Keratinocyte (primary cell): Measurements from ENCODE around the gene ATP8A2. TPM values are rescaled to one million over a fixed set of nuclear protein-coding genes. Genes with fewer than 3 reads are reported as not detected.

Source experiments
- DNase-seq: peaks from one replicate; pipeline ENCODE4 v3.0.0-alpha.2; 2011; ENCODE audit warnings: low read depth, missing footprints, low spot score
- FAIRE-seq: peaks from 2 replicates; lab custom pipeline; 2011; peaks lifted over from hg19 to GRCh38; lab: Jason Lieb, UNC
- H2AFZ ChIP-seq: 2 replicates; pipeline ENCODE4 v1.6.0; 2012; ENCODE audit warnings: low read length, control low read depth, inconsistent platforms; ENCODE audit not compliant: control insufficient read depth
- H3K27ac ChIP-seq: 2 replicates; pipeline ENCODE4 v1.5.1; 2011; ENCODE audit warnings: low read length; ENCODE audit not compliant: control insufficient read depth, insufficient read depth
- H3K27me3 ChIP-seq: 3 replicates; pipeline ENCODE4 v1.6.0; 2011; ENCODE audit warnings: low read length; ENCODE audit not compliant: control insufficient read depth, insufficient read depth; ENCODE audit errors: extremely low read depth
- H3K36me3 ChIP-seq, 2 experiments: 2 replicates in 1 of 2; 3 replicates in 1 of 2; pipeline ENCODE4 v1.5.1; 2011; ENCODE audit warnings: low read length in 2 of 2, mild to moderate bottlenecking in 1 of 2; ENCODE audit not compliant: control insufficient read depth in 2 of 2, insufficient read depth in 2 of 2; ENCODE audit errors: extremely low read depth in 1 of 2
- H3K4me1 ChIP-seq: 3 replicates; pipeline ENCODE4 v1.5.1; 2011; ENCODE audit warnings: low read length; ENCODE audit not compliant: control insufficient read depth, insufficient read depth; ENCODE audit errors: extremely low read depth
- H3K4me2 ChIP-seq: 3 replicates; pipeline ENCODE4 v1.6.0; 2011; ENCODE audit warnings: low read depth, low read length; ENCODE audit not compliant: control insufficient read depth, insufficient read depth; ENCODE audit errors: extremely low read depth
- H3K4me3 ChIP-seq, 3 experiments: fragments of 200-600 bp in 1 of 3; sonication (generic) in 1 of 3; 2 replicates in 2 of 3; 3 replicates in 1 of 3; pipeline ENCODE4 v1.5.1; 2011 to 2016; ENCODE audit warnings: low read length in 3 of 3, mild to moderate bottlenecking in 3 of 3, control low read depth in 2 of 3, inconsistent platforms in 1 of 3, low read depth in 1 of 3, mixed read lengths in 1 of 3, mixed run types in 1 of 3, moderate library complexity in 1 of 3; ENCODE audit not compliant: control insufficient read depth in 2 of 3, insufficient read depth in 2 of 3; ENCODE audit errors: extremely low read depth in 1 of 3
- H3K79me2 ChIP-seq: 2 replicates; pipeline ENCODE4 v1.6.0; 2012; ENCODE audit warnings: low read length; ENCODE audit not compliant: control insufficient read depth, insufficient read depth
- H3K9ac ChIP-seq: 3 replicates; pipeline ENCODE4 v1.6.0; 2011; ENCODE audit warnings: low read length; ENCODE audit not compliant: control insufficient read depth, insufficient read depth; ENCODE audit errors: extremely low read depth
- H3K9me1 ChIP-seq: 3 replicates; pipeline ENCODE4 v1.6.0; 2011; ENCODE audit warnings: low read length; ENCODE audit not compliant: control insufficient read depth, insufficient read depth; ENCODE audit errors: extremely low read depth
- H3K9me3 ChIP-seq: 2 replicates; pipeline ENCODE4 v1.5.1; 2012; ENCODE audit warnings: low read depth, low read length; ENCODE audit not compliant: control insufficient read depth
- H4K20me1 ChIP-seq: 3 replicates; pipeline ENCODE4 v1.6.0; 2011; ENCODE audit warnings: low read length; ENCODE audit not compliant: control insufficient read depth, insufficient read depth; ENCODE audit errors: extremely low read depth
- EZH2 ChIP-seq: IDR thresholded peaks from one replicate; pipeline ENCODE4 v1.6.1; 2012; ENCODE audit warnings: inconsistent platforms, mild to moderate bottlenecking, low read length, moderate library complexity
- dilution Hi-C: fragments of 300-500 bp; cut with MboI; formaldehyde crosslinking; loops from one replicate; pipeline ENCODE4 v1.7.0; 2020; ENCODE audit warnings: low sequenced_read_pairs; ENCODE audit not compliant: extremely low pct_ligation_motif_present
- polyA plus RNA-seq, 5 experiments: library from polyadenylated mRNA; depleted of rRNA in 3 of 5; stranded (reverse) in 3 of 5; stranded (forward) in 1 of 5; unstranded in 1 of 5; fragments of >200 nt; gene quantifications; 1 replicate in 1 of 5; 2 replicates in 3 of 5; 3 replicates in 1 of 5; pipeline versions ENCODE4 v1.2.1 to v1.2.3, GENCODE V29; 2011 to 2012; ENCODE audit warnings: missing spikeins in 2 of 5, low read depth in 1 of 5, low replicate concordance in 1 of 5
- TF ChIP-seq, protein P1 (sequence below), 3 experiments: IDR thresholded peaks in 1 of 3; conservative IDR thresholded peaks in 1 of 3; optimal IDR thresholded peaks in 1 of 3; 2 replicates in 2 of 3; 3 replicates in 1 of 3; pipeline versions ENCODE3 to v1.5.1; 2011; ENCODE audit warnings: low read length in 3 of 3, mild to moderate bottlenecking in 3 of 3, moderate library complexity in 2 of 3, control low read depth in 1 of 3, inconsistent platforms in 1 of 3; ENCODE audit not compliant: insufficient read depth in 2 of 3; ENCODE audit errors: extremely low read depth in 1 of 3

The ATP8A2 gene
- polyA plus RNA-seq, 1 donor (not counting 4 experiments of a cell fraction or from before 2014, with no cell fraction given) = 0.16 TPM

DNA sequence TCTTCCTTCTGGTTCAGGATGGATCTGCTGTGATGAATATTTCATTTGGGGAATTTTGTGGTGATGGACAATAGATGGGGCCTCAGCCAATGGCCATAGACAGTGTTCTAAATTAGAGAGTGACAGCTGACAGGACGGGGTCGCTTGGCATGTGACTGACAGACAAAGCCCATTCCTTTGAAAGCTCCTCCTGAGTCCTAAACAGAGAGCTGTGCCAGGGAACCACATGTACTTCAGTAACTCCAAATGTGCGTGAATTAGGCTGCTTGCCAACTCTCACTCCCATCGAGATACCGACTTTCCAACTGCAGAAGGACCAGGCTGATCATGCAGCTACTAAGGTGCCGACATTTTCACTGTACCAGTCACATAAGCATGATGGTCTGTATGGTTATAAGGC is 492.3 kb downstream of the ATP8A2 start:
- Histone ChIP-seq H3K4me3 (no peak overlapping the region), H2AFZ (no peak overlapping the region), H3K27me3 (no peaks in the 10 kb centered on the region), H3K79me2 (no peaks in the 10 kb centered on the region), H3K27ac (no peak overlapping the region), H3K4me2 (no peak overlapping the region), H3K36me3 (no peaks in the 10 kb centered on the region), H4K20me1 (no peaks in the 10 kb centered on the region), H3K9ac (no peak overlapping the region), H3K9me3 (no peaks in the 10 kb centered on the region), H3K9me1 (no peaks in the 10 kb centered on the region), H3K4me1 (peaks cover 30% of the 10 kb centered on the region)
- DNase-seq (no peak), FAIRE-seq (no peak)
- TF ChIP-seq, protein P1, sequence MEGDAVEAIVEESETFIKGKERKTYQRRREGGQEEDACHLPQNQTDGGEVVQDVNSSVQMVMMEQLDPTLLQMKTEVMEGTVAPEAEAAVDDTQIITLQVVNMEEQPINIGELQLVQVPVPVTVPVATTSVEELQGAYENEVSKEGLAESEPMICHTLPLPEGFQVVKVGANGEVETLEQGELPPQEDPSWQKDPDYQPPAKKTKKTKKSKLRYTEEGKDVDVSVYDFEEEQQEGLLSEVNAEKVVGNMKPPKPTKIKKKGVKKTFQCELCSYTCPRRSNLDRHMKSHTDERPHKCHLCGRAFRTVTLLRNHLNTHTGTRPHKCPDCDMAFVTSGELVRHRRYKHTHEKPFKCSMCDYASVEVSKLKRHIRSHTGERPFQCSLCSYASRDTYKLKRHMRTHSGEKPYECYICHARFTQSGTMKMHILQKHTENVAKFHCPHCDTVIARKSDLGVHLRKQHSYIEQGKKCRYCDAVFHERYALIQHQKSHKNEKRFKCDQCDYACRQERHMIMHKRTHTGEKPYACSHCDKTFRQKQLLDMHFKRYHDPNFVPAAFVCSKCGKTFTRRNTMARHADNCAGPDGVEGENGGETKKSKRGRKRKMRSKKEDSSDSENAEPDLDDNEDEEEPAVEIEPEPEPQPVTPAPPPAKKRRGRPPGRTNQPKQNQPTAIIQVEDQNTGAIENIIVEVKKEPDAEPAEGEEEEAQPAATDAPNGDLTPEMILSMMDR (optimal IDR thresholded peaks at IDR 0.05 in 1 of 3, IDR thresholded peaks at IDR 0.05 in 1 of 3, conservative IDR thresholded peaks at IDR 0.05 in 1 of 3; ENCODE audit: extremely low read depth in 1 of 3, insufficient read depth in 2 of 3, low read length in 3 of 3) = no peak
- no peak for TF ChIP-seq EZH2
- dilution Hi-C loops = no loop called here

DNA sequence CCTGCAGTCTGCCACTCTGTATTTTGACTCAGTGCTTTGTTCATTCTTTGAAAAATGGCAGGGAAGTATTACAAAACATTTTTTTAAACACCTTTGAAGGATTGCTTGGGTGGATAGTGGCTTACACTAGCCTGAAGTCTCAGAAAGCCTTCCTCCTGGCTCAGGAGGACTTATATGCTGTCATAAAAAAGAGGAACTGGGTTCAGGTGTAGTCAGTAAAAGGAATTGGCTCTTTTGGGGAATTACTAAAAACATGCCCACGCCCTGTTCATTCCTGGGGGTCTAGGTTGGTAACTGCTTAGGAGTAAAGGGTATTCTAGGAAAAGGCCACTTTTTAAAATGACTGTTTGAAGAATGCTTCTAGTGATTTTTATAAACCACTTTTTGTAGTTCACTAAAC is 493.2 kb downstream of the ATP8A2 start:
- no peak overlapping the region for H3K4me2 ChIP-seq
- no peaks in the 10 kb centered on the region for H3K9me1 ChIP-seq
- dilution Hi-C loops = no loop called here
- no peak for FAIRE-seq
- no peak overlapping the region for H3K4me3 ChIP-seq
- H3K9ac ChIP-seq = no peak overlapping the region
- no peaks in the 10 kb centered on the region for H3K79me2 ChIP-seq
- no peak for TF ChIP-seq EZH2
- TF ChIP-seq, protein P1 (optimal IDR thresholded peaks at IDR 0.05 in 1 of 3, IDR thresholded peaks at IDR 0.05 in 1 of 3, conservative IDR thresholded peaks at IDR 0.05 in 1 of 3; ENCODE audit: extremely low read depth in 1 of 3, insufficient read depth in 2 of 3, low read length in 3 of 3) = no peak
- peaks cover 22% of the 10 kb centered on the region for H3K4me1 ChIP-seq
- no peak for DNase-seq
- H3K27me3 ChIP-seq = no peaks in the 10 kb centered on the region
- H2AFZ ChIP-seq = no peak overlapping the region
- no peak overlapping the region for H3K27ac ChIP-seq
- no peaks in the 10 kb centered on the region for H3K9me3 ChIP-seq
- H4K20me1 ChIP-seq = no peaks in the 10 kb centered on the region
- H3K36me3 ChIP-seq = no peaks in the 10 kb centered on the region
